SK-N-SH (cell line): Measurements from ENCODE around the gene HOXA5. TPM values are rescaled to one million over a fixed set of nuclear protein-coding genes. Genes with fewer than 3 reads are reported as not detected.

Experiments used
- CTCF ChIA-PET: fragments of 300-600, 350-600 bp; formaldehyde crosslinking; extraction: SDS; loops from one replicate; lab custom pipeline; 2021; lab: Yijun Ruan, JAX
- POLR2A ChIA-PET: fragments of 350-600 bp; sonication (Branson Sonifier 250); formaldehyde crosslinking; extraction: SDS; loops from one replicate; lab custom pipeline; 2020; ENCODE audit warnings: antibody characterized with exemption, inconsistent platforms; lab: Yijun Ruan, JAX
- DNase-seq: peaks from one replicate; pipeline ENCODE4 v3.0.0; 2012
- H2AFZ ChIP-seq: fragments of 200-600 bp; sonication (generic); 2 replicates; pipeline ENCODE4 v1.8.1; 2016; ENCODE audit warnings: antibody characterized with exemption, mild to moderate bottlenecking, low read depth
- H3F3A ChIP-seq: fragments of 200-600 bp; sonication (generic); replicated peaks from 2 replicates; pipeline ENCODE3; 2016; ENCODE audit warnings: antibody characterized with exemption, mild to moderate bottlenecking; ENCODE audit not compliant: insufficient read depth
- H3K27ac ChIP-seq, 2 experiments: fragments of 200-500 bp in 1 of 2; fragments of 200-600 bp in 1 of 2; sonication (Bioruptor generic) in 1 of 2; sonication (generic), shearing (Covaris generic) in 1 of 2; 2 replicates each; pipeline versions ENCODE4 v1.5.1 to v1.6.1; 2014 to 2016; ENCODE audit warnings: low read depth in 2 of 2, inconsistent platforms in 1 of 2, low read length in 1 of 2, mild to moderate bottlenecking in 1 of 2, mixed read lengths in 1 of 2
- H3K27me3 ChIP-seq: fragments of 200-600 bp; sonication (generic), shearing (Covaris generic); 2 replicates; pipeline ENCODE4 v1.6.1; 2016; ENCODE audit warnings: mixed run types; ENCODE audit not compliant: insufficient read depth
- H3K36me3 ChIP-seq, 2 experiments: fragments of 200-500 bp in 1 of 2; fragments of 200-600 bp in 1 of 2; sonication (Bioruptor generic) in 1 of 2; sonication (generic) in 1 of 2; replicated peaks in 1 of 2; 2 replicates each; pipeline versions ENCODE3 to v1.5.1; 2014 to 2016; ENCODE audit warnings: low read length in 1 of 2, mild to moderate bottlenecking in 1 of 2; ENCODE audit not compliant: insufficient read depth in 2 of 2, control insufficient read depth in 1 of 2
- H3K4me1 ChIP-seq, 2 experiments: fragments of 200-500 bp in 1 of 2; fragments of 200-600 bp in 1 of 2; sonication (Bioruptor generic) in 1 of 2; sonication (generic), shearing (Covaris generic) in 1 of 2; 2 replicates each; pipeline versions ENCODE4 v1.5.1 to v1.6.1; 2014 to 2016; ENCODE audit warnings: low read depth in 1 of 2, low read length in 1 of 2, mixed run types in 1 of 2; ENCODE audit not compliant: insufficient read depth in 2 of 2, control insufficient read depth in 1 of 2
- H3K4me2 ChIP-seq: fragments of 200-600 bp; sonication (generic), shearing (Covaris generic); 2 replicates; pipeline ENCODE4 v1.6.1; 2017; ENCODE audit warnings: mixed run types
- H3K4me3 ChIP-seq, 2 experiments: fragments of 200-500 bp in 1 of 2; fragments of 200-600 bp in 1 of 2; sonication (Bioruptor generic) in 1 of 2; sonication (generic), shearing (Covaris generic) in 1 of 2; 2 replicates each; pipeline versions ENCODE4 v1.5.1 to v1.8.1; 2014 to 2016; ENCODE audit warnings: low read depth in 2 of 2, inconsistent platforms in 1 of 2, low read length in 1 of 2, mild to moderate bottlenecking in 1 of 2, mixed read lengths in 1 of 2, moderate library complexity in 1 of 2
- H3K79me2 ChIP-seq: fragments of 200-600 bp; sonication (generic); 2 replicates; pipeline ENCODE4 v1.8.1; 2017; ENCODE audit warnings: mild to moderate bottlenecking; ENCODE audit not compliant: insufficient read depth
- H3K9ac ChIP-seq: fragments of 200-600 bp; sonication (generic); 2 replicates; pipeline ENCODE4 v1.6.1; 2017; ENCODE audit warnings: mixed run types
- H3K9me2 ChIP-seq: fragments of 200-600 bp; sonication (generic); 2 replicates; pipeline ENCODE4 v1.6.1; 2017; ENCODE audit warnings: mixed run types
- H3K9me3 ChIP-seq: fragments of 200-600 bp; sonication (generic); 2 replicates; pipeline ENCODE4 v1.6.1; 2017; ENCODE audit warnings: mixed run types, mild to moderate bottlenecking, moderate library complexity
- H4K20me1 ChIP-seq: fragments of 200-600 bp; sonication (generic); 2 replicates; pipeline ENCODE4 v1.6.1; 2017; ENCODE audit warnings: mild to moderate bottlenecking, mixed run types; ENCODE audit not compliant: insufficient read depth
- CTCF ChIP-seq: fragments of 200-600 bp; sonication (generic); IDR thresholded peaks from 2 replicates; pipeline ENCODE4 v1.6.1; 2017; ENCODE audit warnings: antibody characterized with exemption, mild to moderate bottlenecking, moderate library complexity
- ELF1 ChIP-seq: IDR thresholded peaks from 2 replicates; pipeline ENCODE4 v1.4.0; 2012
- EZH2phosphoT487 ChIP-seq: fragments of 200-600 bp; sonication (generic); IDR thresholded peaks from 2 replicates; pipeline ENCODE4 v1.6.1; 2017; ENCODE audit warnings: low read depth, mixed run types, mild to moderate bottlenecking, antibody characterized with exemption, moderate library complexity, borderline replicate concordance
- FOXM1 ChIP-seq: IDR thresholded peaks from 2 replicates; pipeline ENCODE4 v1.4.0; 2012; ENCODE audit warnings: low read depth, mild to moderate bottlenecking
- GABPA ChIP-seq: IDR thresholded peaks from 2 replicates; pipeline ENCODE4 v1.4.0; 2012; ENCODE audit warnings: low read depth, mild to moderate bottlenecking
- GATA2 ChIP-seq: sonication (generic); formaldehyde crosslinking; IDR thresholded peaks from 2 replicates; pipeline ENCODE4 v1.5.0; 2020; ENCODE audit warnings: mild to moderate bottlenecking, missing genetic modification reagents
- IRF3 ChIP-seq: fragments of 150-350 bp; IDR thresholded peaks from 2 replicates; pipeline ENCODE4 v1.6.1; 2016; ENCODE audit warnings: mild to moderate bottlenecking, low read depth, low read length
- JUND ChIP-seq: IDR thresholded peaks from 2 replicates; pipeline ENCODE4 v1.4.0; 2012
- NFIC ChIP-seq: IDR thresholded peaks from 2 replicates; pipeline ENCODE4 v1.4.0; 2012; ENCODE audit warnings: borderline replicate concordance
- NRF1 ChIP-seq: IDR thresholded peaks from 2 replicates; pipeline ENCODE4 v1.6.1; 2012; ENCODE audit warnings: low read depth, mild to moderate bottlenecking, low read length
- PBX3 ChIP-seq: IDR thresholded peaks from 2 replicates; pipeline ENCODE4; 2012
- RAD21 ChIP-seq: IDR thresholded peaks from 2 replicates; pipeline ENCODE4 v1.6.1; 2012; ENCODE audit warnings: mild to moderate bottlenecking, low read length
- RCOR1 ChIP-seq: fragments of 150-350 bp; IDR thresholded peaks from 2 replicates; pipeline ENCODE4 v1.6.1; 2017; ENCODE audit warnings: antibody characterized with exemption, low read length
- RFX5 ChIP-seq: IDR thresholded peaks from 2 replicates; pipeline ENCODE4 v1.6.1; 2012; ENCODE audit warnings: mild to moderate bottlenecking, improper control_type of control experiment, low read length
- SMC3 ChIP-seq: IDR thresholded peaks from 2 replicates; pipeline ENCODE4 v1.6.1; 2012; ENCODE audit warnings: low read depth, low read length, improper control_type of control experiment
- TAF1 ChIP-seq: IDR thresholded peaks from 2 replicates; pipeline ENCODE4 v1.6.1; 2012; ENCODE audit warnings: low read depth, mild to moderate bottlenecking, low read length, moderate library complexity, borderline replicate concordance
- TCF12 ChIP-seq: IDR thresholded peaks from 2 replicates; pipeline ENCODE4 v1.4.0; 2012
- TEAD4 ChIP-seq: IDR thresholded peaks from 2 replicates; pipeline ENCODE4 v1.4.0; 2012; ENCODE audit warnings: mild to moderate bottlenecking, borderline replicate concordance; ENCODE audit not compliant: insufficient read depth
- USF1 ChIP-seq: IDR thresholded peaks from 2 replicates; pipeline ENCODE4 v1.4.0; 2012; ENCODE audit warnings: low read depth, borderline replicate concordance
- YY1 ChIP-seq: IDR thresholded peaks from 2 replicates; pipeline ENCODE4 v1.4.0; 2012; ENCODE audit warnings: low read depth, mild to moderate bottlenecking
- WGBS: methylation state at CpG from one replicate; pipeline ENCODE4 v1.1.6; 2017; ENCODE audit warnings: low lambda C conversion rate; 5-methylcytosine and 5-hydroxymethylcytosine counted together
- polyA plus RNA-seq, 3 experiments: library from polyadenylated mRNA; depleted of rRNA; stranded (reverse); fragments of >200 nt; gene quantifications; 2 replicates each; pipeline ENCODE4 v1.2.3, GENCODE V29; 2012

HOXA5 gene
- polyA plus RNA-seq, 1 of the 3 experiments (the other 2 are of a cell fraction): not detected

GRCh38 chr7:27108390-27109127 is 34.9 kb downstream of the HOXA5 start:
- POLR2A ChIA-PET: no interaction called here
- CTCF ChIA-PET: interaction anchor here (0.6 to 1.4 kb wide), 2 partner anchors 36 to 76 kb away, joined by 3 to 8 read pairs; partner anchors contain the start of gene HOXA11
- WGBS: 11% methylated on average over 35 of the region's 41 CpGs

More at GRCh38 chr7:27108390-27109127, 34.9 kb downstream of the HOXA5 start:
- H3K4me2 ChIP-seq: no peak overlapping the region
- H3F3A ChIP-seq: peaks cover 5% of the 10 kb centered on the region
- TF ChIP-seq GABPA (no peak), JUND (no peak), NRF1 (no peak), TCF12 (no peak), SMC3 (no peak), NFIC (no peak), USF1 (no peak), TEAD4 (no peak), GATA2 (CRISPR knock-in tag) (no peak), IRF3 (no peak), EZH2phosphoT487 (no peak), RAD21 (no peak), CTCF (no peak), RFX5 (no peak), ELF1 (no peak), YY1 (no peak), RCOR1 (no peak), PBX3 (no peak), TAF1 (no peak), FOXM1 (no peak)
- H3K27me3 ChIP-seq: peaks cover 99% of the 10 kb centered on the region
- no peak overlapping the region for H2AFZ ChIP-seq
- no peaks in the 10 kb centered on the region for H3K9me3 ChIP-seq
- no peaks in the 10 kb centered on the region for H3K79me2 ChIP-seq
- H3K4me1 ChIP-seq: no peaks in the 10 kb centered on the region; a peak in 1 of 4 replicates
- H3K4me3 ChIP-seq: no peak overlapping the region
- DNase-seq: no peak
- H3K27ac ChIP-seq: no peak overlapping the region
- H3K9me2 ChIP-seq: no peaks in the 10 kb centered on the region
- no peak overlapping the region for H3K9ac ChIP-seq
- H4K20me1 ChIP-seq: no peaks in the 10 kb centered on the region
- H3K36me3 ChIP-seq: no peaks in the 10 kb centered on the region
